Activated CD4-positive, alpha-beta T cell treated with anti-CD3 and anti-CD28 coated beads, Interleukin-2, amount 10 ng/mL, durations not matched to agents 24 days and 14 days (primary cell): ENCODE measurements around the gene IGF2BP3. TPM values are rescaled to one million over a fixed set of nuclear protein-coding genes. Genes with fewer than 3 reads are reported as not detected.
"Not testable (repeated sequence)": the region's sequence is repeated elsewhere in the genome, so short reads cannot be mapped to it uniquely, and the experiment has no call there.

Source experiments
- DNase-seq: peaks from one replicate; pipeline ENCODE4 v3.0.0; 2022
- H3K27ac Mint-ChIP-seq: one replicate; pipeline ENCODE4 v1.8.0; 2022; ENCODE audit warnings: mild to moderate bottlenecking, mixed read lengths
- H3K27me3 Mint-ChIP-seq: one replicate; pipeline ENCODE4 v1.8.0; 2022; ENCODE audit warnings: mixed read lengths
- H3K36me3 Mint-ChIP-seq: one replicate; pipeline ENCODE4 v1.8.0; 2022; ENCODE audit warnings: low read depth, mild to moderate bottlenecking, mixed read lengths
- H3K4me1 Mint-ChIP-seq: one replicate; pipeline ENCODE4 v1.8.0; 2021; ENCODE audit warnings: mixed read lengths
- H3K4me3 Mint-ChIP-seq: one replicate; pipeline ENCODE4 v1.8.0; 2022; ENCODE audit warnings: mild to moderate bottlenecking, moderate library complexity, mixed read lengths
- H3K9me3 Mint-ChIP-seq: one replicate; pipeline ENCODE4 v1.8.0; 2021; ENCODE audit warnings: mixed read lengths
- intact Hi-C: fragments of 100-400 bp; cut with micrococcal nuclease; formaldehyde crosslinking; loops from one replicate; pipeline ENCODE4 v1.15.1; 2023
- total RNA-seq: library from RNA; stranded (reverse); gene quantifications from 2 replicates; pipeline ENCODE4 v1.2.3, GENCODE V29; 2022

The IGF2BP3 gene
- total RNA-seq, 1 donor from 2014 or later, result 2.2 TPM

DNA sequence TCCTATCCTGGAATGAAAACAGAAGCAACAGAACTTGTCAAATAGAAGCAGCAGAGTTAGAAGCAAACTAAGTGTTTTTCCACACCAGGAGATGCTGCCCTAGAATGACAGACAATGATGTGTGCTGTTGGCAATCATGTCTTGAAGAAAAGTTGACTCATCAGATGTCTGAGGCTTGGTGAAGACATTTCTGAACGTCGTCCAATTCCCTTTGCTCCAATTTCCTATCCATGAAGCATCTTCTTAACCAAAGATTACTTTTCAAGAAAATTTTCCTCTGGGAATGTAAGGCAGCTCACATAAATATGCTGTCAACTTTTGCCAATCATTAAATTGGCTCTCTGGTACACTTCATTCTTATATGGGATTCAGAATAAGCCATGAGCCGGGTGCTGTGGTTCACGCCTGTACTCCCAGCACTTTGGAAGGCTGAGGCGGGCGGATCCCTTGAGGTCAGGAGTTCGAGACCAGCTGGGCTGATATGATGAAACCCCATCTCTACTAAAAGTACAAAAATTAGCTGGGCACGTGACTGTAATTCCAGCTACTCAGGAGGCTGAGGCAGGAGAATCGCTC, 136.5 kb downstream of the IGF2BP3 start:
- no peak overlapping the region for H3K4me3 Mint-ChIP-seq
- peaks cover 15% of the 10 kb centered on the region for H3K27me3 Mint-ChIP-seq
- no peaks in the 10 kb centered on the region for H3K36me3 Mint-ChIP-seq
- H3K4me1 Mint-ChIP-seq, result no peaks in the 10 kb centered on the region
- H3K27ac Mint-ChIP-seq, result no peak overlapping the region
- H3K9me3 Mint-ChIP-seq, result no peaks in the 10 kb centered on the region
- peak; percentile 20 for DNase-seq
- intact Hi-C loops, result no loop called here

DNA sequence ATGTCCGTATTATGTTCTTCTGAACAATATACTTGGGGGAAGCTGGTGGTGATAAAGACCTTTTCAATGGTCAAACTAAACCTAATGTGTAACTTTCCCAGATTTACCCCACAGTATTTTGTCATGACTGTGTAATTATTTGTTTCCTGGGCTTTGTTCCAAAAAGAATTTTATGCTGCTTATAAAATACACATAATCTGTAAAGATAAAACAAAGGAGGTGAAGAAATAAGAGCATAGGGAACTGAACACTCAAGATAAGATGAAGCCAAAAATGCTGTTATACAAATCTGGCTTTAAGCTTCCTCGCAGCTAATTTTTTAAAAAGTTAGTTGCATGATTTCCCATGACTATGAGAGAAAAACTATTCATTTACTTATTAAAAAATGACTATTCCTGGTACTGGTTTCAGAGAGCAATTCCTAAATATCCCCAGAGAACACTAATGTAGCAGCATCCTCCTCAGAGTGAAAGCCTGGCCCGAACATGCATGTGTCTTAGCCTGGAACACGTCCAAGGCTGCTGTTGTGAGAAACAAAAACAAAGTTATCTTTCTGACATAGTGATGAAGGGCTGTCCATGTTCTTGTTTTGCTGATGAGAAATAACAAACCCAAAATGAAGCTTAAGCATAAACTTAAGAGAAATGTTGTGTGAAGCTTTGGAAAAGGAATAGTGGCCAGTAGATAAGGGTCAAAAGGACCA, 137.2 kb downstream of the IGF2BP3 start:
- Mint-ChIP-seq H3K4me1 (no peaks in the 10 kb centered on the region), H3K36me3 (no peaks in the 10 kb centered on the region), H3K27ac (no peak overlapping the region), H3K9me3 (no peaks in the 10 kb centered on the region), H3K27me3 (peaks cover 13% of the 10 kb centered on the region), H3K4me3 (no peak overlapping the region)
- DNase-seq, result no peak
- intact Hi-C loops, result no loop called here

DNA sequence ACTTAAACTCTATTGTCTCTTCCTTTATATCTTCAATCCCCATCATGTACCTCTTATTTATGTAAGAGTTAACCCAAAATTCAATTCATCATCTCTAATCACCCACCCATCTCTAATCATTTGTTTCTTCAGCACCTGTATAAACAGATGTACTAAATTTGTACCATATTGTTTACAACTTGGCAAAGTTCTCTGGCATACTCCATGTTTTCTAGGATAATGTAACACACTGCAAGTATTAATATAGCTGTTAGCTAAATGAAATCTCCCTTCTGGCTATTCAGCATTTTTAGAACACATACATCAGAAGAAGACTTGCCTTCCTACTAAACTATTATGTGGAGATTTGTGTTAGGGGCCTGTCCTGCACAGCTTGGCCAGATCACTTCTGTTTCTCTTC, 138.1 kb downstream of the IGF2BP3 start:
- no peak overlapping the region for H3K4me3 Mint-ChIP-seq
- H3K27ac Mint-ChIP-seq, result no peak overlapping the region
- DNase-seq, result no peak
- no peaks in the 10 kb centered on the region for H3K36me3 Mint-ChIP-seq
- H3K9me3 Mint-ChIP-seq, result no peaks in the 10 kb centered on the region
- no peaks in the 10 kb centered on the region for H3K4me1 Mint-ChIP-seq
- intact Hi-C loops, result no loop called here
- peaks cover 8% of the 10 kb centered on the region for H3K27me3 Mint-ChIP-seq

DNA sequence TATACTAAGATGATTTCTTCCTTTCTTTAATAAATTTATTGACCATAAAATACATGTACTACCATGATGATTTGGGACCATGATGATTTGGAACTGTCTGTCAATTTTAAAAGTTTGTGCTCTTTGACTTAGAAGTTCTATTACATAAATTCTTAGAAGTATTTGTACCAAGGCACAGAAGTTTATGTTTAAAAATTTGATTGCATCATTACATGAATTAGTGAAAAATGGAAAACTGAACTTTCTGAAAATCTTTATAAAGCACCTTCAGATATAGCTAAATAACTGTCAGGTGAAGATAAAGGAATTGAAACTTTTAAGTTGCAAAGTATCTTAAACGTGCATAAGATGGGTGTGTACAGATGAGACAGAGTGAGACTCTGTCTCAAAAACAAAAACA, 139.2 kb downstream of the IGF2BP3 start:
- no peak for DNase-seq
- intact Hi-C loops, result no loop called here
- H3K27me3 Mint-ChIP-seq, result peaks cover 10% of the 10 kb centered on the region
- H3K9me3 Mint-ChIP-seq, result no peaks in the 10 kb centered on the region
- H3K36me3 Mint-ChIP-seq, result no peaks in the 10 kb centered on the region
- H3K4me3 Mint-ChIP-seq, result no peak overlapping the region
- H3K4me1 Mint-ChIP-seq, result no peaks in the 10 kb centered on the region
- no peak overlapping the region for H3K27ac Mint-ChIP-seq

DNA sequence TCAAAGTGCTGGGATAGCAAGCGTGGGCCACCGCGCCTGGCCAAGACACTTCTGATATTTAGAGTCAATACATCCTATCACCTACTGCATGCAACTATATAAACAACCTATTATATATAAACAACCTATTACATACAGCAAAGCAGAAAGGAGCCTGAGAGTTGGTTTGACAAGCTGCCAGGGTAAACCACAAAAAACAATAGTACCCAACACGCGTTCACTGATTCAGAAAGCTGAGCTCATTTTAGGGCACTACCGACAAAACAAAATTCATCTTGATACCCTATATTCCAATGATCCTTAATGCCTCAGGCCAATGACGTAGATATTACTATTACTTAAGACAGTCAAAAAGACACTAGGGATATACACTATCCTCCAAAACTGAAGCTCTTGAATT, 154.9 kb downstream of the IGF2BP3 start:
- Mint-ChIP-seq H3K36me3 (peaks cover 7% of the 10 kb centered on the region), H3K4me3 (no peak overlapping the region), H3K4me1 (no peaks in the 10 kb centered on the region), H3K27me3 (no peaks in the 10 kb centered on the region), H3K27ac (no peak overlapping the region), H3K9me3 (no peaks in the 10 kb centered on the region)
- intact Hi-C loops, result no loop called here
- no peak for DNase-seq

DNA sequence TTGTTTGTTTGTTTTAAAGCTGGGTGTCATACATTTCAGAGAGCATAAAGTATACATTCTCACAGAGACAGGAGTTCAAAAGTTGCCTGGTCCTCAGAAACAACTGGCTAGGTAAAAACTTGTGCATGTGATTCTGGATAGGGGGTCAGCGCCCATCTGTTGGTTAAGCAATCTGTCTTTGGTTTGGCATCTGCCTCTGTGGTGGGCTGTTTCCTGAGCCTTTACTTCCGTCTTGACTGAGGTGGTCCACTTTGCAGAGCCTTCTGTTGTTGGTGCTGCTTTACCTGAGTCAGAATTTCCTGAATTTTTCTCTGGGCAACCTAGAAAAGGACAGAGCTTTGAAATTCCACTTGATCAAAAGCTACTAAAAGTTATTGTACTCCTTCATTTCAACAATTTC, 158.2 kb downstream of the IGF2BP3 start:
- intact Hi-C loops, DNase-seq, H3K27me3 Mint-ChIP-seq, H3K9me3 Mint-ChIP-seq, H3K4me3 Mint-ChIP-seq, H3K4me1 Mint-ChIP-seq, H3K27ac Mint-ChIP-seq: not testable (repeated sequence)
- peaks cover 31% of the 10 kb centered on the region for H3K36me3 Mint-ChIP-seq

DNA sequence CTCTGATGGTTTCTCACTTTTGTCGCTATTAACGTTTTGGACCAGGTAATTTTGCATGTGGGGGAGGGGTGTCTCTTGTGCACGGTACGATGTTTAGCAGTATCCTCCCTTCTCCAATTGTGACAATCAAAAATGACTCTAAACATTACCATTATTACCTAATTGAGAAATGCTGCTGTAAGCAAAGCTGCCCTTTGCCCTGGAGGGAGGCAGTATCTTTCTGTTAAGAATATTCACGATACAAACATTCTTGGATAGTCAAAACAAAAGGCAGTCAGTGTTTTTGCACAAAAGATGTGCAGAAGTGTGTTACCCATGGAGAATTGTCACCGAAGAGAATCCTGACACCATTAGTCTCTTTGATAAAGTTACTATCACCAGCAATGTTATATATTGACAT, 161.5 kb downstream of the IGF2BP3 start:
- Mint-ChIP-seq H3K4me1 (peaks cover 29% of the 10 kb centered on the region), H3K36me3 (peaks cover 58% of the 10 kb centered on the region), H3K27me3 (no peaks in the 10 kb centered on the region), H3K9me3 (no peaks in the 10 kb centered on the region), H3K4me3 (no peak overlapping the region), H3K27ac (no peak overlapping the region)
- no peak for DNase-seq
- intact Hi-C loops, result no loop called here

DNA sequence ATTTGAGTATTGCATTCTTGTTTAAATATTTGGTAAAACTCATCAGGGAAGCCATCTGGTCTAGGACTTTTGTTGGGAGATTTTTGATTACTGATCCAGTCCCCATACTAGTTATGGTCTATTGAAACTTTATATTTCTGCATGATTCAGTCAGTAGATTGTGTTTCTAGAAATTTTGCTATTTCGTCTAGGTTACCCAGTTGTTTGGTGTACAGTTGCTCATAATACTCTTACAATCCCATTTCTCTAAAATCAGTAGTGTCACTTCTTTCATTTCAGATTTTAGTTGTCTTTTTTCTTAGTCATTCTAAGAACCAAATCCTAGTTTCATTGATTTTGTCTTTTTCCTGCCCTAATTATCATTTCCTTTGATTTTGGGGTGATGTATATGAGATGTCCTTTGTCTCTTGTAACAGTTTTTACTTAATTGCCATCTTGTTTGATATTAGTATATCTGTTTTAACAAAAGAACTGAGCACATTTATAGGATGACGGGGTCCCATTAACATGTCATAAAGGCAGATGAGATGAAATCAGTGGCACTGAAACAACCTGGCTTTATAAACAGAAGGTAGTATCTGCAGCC, 163.3 kb downstream of the IGF2BP3 start:
- Mint-ChIP-seq H3K4me1 (peaks cover 36% of the 10 kb centered on the region), H3K9me3 (no peaks in the 10 kb centered on the region), H3K27ac (peak overlapping the region; percentile 11), H3K36me3 (peaks cover 69% of the 10 kb centered on the region), H3K4me3 (no peak overlapping the region), H3K27me3 (no peaks in the 10 kb centered on the region)
- no peak for DNase-seq
- intact Hi-C loops, result loop anchor here (1.0 kb wide), 1 partner anchor 49 kb away; no protein-coding TSS in a partner anchor

DNA sequence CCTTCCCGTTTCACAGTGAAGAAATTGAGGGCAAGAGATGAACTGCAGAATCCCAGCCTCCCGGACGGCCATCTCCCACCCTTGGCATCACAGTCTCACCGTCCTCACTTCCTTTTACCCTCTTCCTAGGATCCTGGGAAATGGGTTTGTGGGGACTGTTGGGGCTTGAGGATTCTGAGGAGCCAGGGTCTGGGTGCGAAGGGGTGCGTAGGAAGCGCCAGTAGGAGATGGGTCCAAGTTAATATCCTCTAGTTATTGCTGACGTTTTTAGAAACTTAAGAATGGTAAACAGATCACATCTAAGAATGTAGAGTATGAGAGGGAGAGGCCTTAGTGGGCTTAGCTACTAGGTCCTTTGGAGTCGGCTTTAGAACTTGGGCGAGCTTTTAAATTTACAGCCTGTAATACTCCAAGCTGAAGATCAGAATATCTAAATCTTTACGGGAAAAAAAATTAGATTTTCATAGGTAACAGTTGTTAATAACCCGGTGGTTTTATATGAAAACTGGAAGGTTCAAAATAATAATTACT, 170.5 kb downstream of the IGF2BP3 start:
- no peaks in the 10 kb centered on the region for H3K27me3 Mint-ChIP-seq
- peaks cover 9% of the 10 kb centered on the region for H3K9me3 Mint-ChIP-seq
- intact Hi-C loops, result loop anchor here (1.0 to 5.0 kb wide), 7 partner anchors 27 to 1827 kb away; partner anchors contain the start of genes CYCS and TRA2A
- DNase-seq, result no peak
- peaks cover 33% of the 10 kb centered on the region for H3K36me3 Mint-ChIP-seq
- H3K4me1 Mint-ChIP-seq, result peaks cover 35% of the 10 kb centered on the region
- H3K27ac Mint-ChIP-seq, result peak overlapping the region; percentile 90
- H3K4me3 Mint-ChIP-seq, result peak overlapping the region; percentile 93

DNA sequence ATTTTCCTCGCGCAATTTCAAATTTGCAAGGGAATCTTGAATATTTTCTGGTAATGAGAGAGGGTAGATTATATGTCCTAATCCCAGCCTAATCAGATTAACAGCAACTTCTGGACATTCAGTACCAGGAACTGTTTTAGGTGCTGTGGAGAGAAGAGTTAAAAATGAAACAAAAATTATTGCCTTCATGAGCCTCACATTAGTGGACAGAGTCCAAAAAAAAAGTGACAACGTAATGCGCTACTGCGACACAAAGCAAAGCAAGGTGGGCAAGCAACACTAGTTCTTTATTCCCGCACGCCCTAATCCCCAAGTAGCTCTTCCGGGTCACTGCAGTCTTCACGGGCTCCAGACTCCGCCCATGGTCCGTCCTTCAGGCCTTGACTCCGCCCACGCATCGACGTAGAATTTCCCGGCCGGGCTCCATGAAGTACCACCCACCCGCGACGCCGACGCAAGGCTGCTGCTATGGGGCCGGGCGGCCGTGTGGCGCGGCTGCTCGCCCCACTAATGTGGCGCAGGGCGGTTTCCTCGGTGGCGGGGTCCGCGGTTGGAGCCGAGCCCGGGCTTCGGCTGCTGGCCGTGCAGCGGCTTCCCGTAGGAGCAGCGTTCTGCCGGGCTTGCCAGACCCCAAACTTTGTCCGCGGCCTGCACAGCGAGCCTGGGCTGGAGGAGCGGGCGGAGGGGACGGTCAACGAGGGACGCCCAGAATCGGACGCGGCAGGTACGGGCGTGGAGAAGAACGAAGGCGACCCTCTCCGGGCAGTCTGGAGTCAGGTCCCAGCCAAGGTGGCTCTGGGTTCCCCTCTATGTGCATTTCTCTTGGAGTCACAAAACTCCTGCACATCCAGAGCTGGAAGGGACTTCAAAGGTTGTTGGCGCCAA, 171.2 kb downstream of the IGF2BP3 start, which contains the start of gene MALSU1:
Gene MALSU1 (plus strand): TSS at position 455 of the 885 bp plus-strand sequence. CDS start 14 bp downstream, at position 469.
- Mint-ChIP-seq H3K4me3 (peak within 1 kb of the TSS; percentile 93), H3K9me3 (peaks cover 9% of the 10 kb centered on the region), H3K36me3 (peaks cover 26% of the 10 kb centered on the region), H3K27ac (peak within 1 kb of the TSS; percentile 90), H3K27me3 (no peaks in the 10 kb centered on the region), H3K4me1 (peaks cover 28% of the 10 kb centered on the region)
- peak; percentile 99 for DNase-seq
- intact Hi-C loops, result loop anchor here (1.0 to 5.0 kb wide), 7 partner anchors 26 to 1828 kb away; partner anchors contain the start of genes CYCS and TRA2A

DNA sequence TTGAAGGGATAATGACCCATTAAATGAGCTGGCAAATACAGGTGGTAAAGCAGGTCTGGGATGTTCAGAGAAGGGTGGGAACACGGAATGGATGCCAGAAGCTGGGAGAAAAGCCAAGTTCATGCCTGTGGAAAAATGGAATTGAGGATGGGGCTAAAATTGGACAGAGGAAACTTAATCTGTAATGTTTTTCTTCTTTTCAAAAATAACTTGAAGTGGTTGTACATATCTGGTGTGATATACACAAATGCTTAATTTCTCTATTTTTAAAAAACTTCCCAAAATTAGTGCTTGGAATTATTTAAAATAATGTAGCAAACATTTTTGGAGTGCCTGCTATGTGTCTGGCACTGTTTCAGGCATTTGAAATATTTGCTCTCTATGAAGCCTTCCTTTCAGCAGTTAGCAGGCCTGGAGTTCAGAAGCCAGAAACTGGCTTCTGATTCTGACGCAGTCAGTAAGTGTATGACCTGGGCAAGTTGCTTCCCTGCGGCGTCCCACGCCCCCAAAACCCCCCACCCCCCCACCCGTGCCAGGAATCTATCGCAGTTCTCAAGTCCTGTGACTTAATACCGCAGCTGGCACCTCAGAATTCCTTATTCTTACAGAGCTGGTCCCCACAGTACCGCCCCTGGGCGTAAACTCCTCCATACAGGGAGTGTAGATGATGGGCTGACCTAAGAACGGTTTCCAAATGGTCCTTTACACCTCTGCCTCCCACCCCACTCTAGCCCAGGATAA, 172.0 kb downstream of the IGF2BP3 start:
- Mint-ChIP-seq H3K27ac (peak overlapping the region; percentile 90), H3K4me1 (peaks cover 27% of the 10 kb centered on the region), H3K4me3 (peak overlapping the region; percentile 93), H3K36me3 (peaks cover 23% of the 10 kb centered on the region), H3K27me3 (no peaks in the 10 kb centered on the region), H3K9me3 (peaks cover 9% of the 10 kb centered on the region)
- intact Hi-C loops, result loop anchor here (2.0 to 5.0 kb wide), 5 partner anchors 58 to 1829 kb away; partner anchors contain the start of gene CYCS
- no peak for DNase-seq

DNA sequence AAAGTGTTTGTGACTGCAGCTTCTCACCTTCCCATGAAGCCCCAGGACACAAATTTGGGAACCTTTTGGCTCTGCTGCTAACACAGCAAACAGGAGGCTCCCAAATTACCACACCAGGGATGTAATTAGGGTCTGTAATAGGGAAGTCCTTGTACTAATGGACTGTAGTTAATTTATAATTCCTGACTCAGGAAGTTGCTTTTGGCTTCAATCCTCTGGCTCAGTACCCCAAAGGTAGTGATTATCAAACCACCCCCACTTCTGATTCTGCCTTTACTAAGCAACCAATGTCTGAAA, 174.9 kb downstream of the IGF2BP3 start:
- Mint-ChIP-seq H3K4me1 (peaks cover 11% of the 10 kb centered on the region), H3K4me3 (no peak overlapping the region), H3K36me3 (peaks cover 6% of the 10 kb centered on the region), H3K9me3 (peaks cover 9% of the 10 kb centered on the region), H3K27me3 (no peaks in the 10 kb centered on the region), H3K27ac (no peak overlapping the region)
- intact Hi-C loops, result loop anchor here (5.0 kb wide), 1 partner anchor 1832 kb away; the partner anchor contains the start of gene CYCS
- DNase-seq, result no peak
